Mesendoderm (in vitro differentiated cells): Measurements from ENCODE around the gene CLCA4.

Experiments
- DNase-seq: peaks from one replicate; pipeline ENCODE4 v3.0.0; 2013
- H2AK5ac ChIP-seq: 2 replicates; pipeline ENCODE4 v1.6.1; 2013; ENCODE audit warnings: low read length, inconsistent platforms
- H2BK120ac ChIP-seq: 2 replicates; pipeline ENCODE4 v1.6.1; 2013; ENCODE audit warnings: low read depth, mild to moderate bottlenecking, low read length, moderate library complexity, mixed read lengths
- H2BK15ac ChIP-seq: replicated peaks from 2 replicates; pipeline ENCODE4 v1.6.1; 2013; ENCODE audit warnings: low read depth, mild to moderate bottlenecking, moderate library complexity
- H2BK5ac ChIP-seq: 2 replicates; pipeline ENCODE4 v1.6.1; 2013; ENCODE audit warnings: low read length, inconsistent platforms
- H3K18ac ChIP-seq: 2 replicates; pipeline ENCODE4 v1.6.1; 2013; ENCODE audit warnings: mild to moderate bottlenecking, low read length, mixed read lengths
- H3K23ac ChIP-seq: one replicate; pipeline ENCODE4 v1.6.1; 2013; ENCODE audit warnings: low read length
- H3K27ac ChIP-seq: 2 replicates; pipeline ENCODE4 v1.5.1; 2013; ENCODE audit warnings: low read depth, mild to moderate bottlenecking, inconsistent platforms, low read length, moderate library complexity
- H3K27me3 ChIP-seq: 2 replicates; pipeline ENCODE4 v1.6.1; 2013; ENCODE audit warnings: low read length, control low read depth, mild to moderate bottlenecking, inconsistent platforms; ENCODE audit not compliant: insufficient read depth, poor library complexity
- H3K36me3 ChIP-seq: 2 replicates; pipeline ENCODE4 v1.6.1; 2013; ENCODE audit warnings: low read length, inconsistent platforms; ENCODE audit not compliant: control insufficient read depth, insufficient read depth
- H3K4ac ChIP-seq: one replicate; pipeline ENCODE4 v1.6.1; 2013; ENCODE audit warnings: low read depth, mild to moderate bottlenecking, low read length, moderate library complexity
- H3K4me1 ChIP-seq: 2 replicates; pipeline ENCODE4 v1.6.1; 2013; ENCODE audit warnings: low read depth, low read length, inconsistent platforms; ENCODE audit not compliant: control insufficient read depth
- H3K4me2 ChIP-seq: 2 replicates; pipeline ENCODE4 v1.6.1; 2013; ENCODE audit warnings: low read length
- H3K4me3 ChIP-seq: 2 replicates; pipeline ENCODE4 v1.5.1; 2013; ENCODE audit warnings: mild to moderate bottlenecking, low read length
- H3K56ac ChIP-seq: one replicate; pipeline ENCODE4 v1.6.1; 2013; ENCODE audit warnings: low read length
- H3K79me1 ChIP-seq: 2 replicates; pipeline ENCODE4 v1.6.1; 2013; ENCODE audit warnings: low read length, inconsistent platforms
- H3K79me2 ChIP-seq: 2 replicates; pipeline ENCODE4 v1.6.1; 2013; ENCODE audit warnings: mild to moderate bottlenecking, low read length; ENCODE audit not compliant: control insufficient read depth, insufficient read depth
- H3K9ac ChIP-seq: 2 replicates; pipeline ENCODE4 v1.6.1; 2013; ENCODE audit warnings: low read length, inconsistent platforms
- H4K5ac ChIP-seq: one replicate; pipeline ENCODE4 v1.6.1; 2013; ENCODE audit warnings: low read length
- H4K8ac ChIP-seq: one replicate; pipeline ENCODE4 v1.6.1; 2013; ENCODE audit warnings: low read depth, mild to moderate bottlenecking, control low read depth, low read length, moderate library complexity
- WGBS: extraction: QIAGEN DNeasy Blood & Tissue Kit; methylation state at CpG from one replicate; pipeline ENCODE4 v1.1.7; 2013; ENCODE audit warnings: low lambda C conversion rate, missing lambda C conversion rate; ENCODE audit not compliant: insufficient coverage; ENCODE audit errors: extremely low coverage; 5-methylcytosine and 5-hydroxymethylcytosine counted together

The CLCA4 gene

DNA sequence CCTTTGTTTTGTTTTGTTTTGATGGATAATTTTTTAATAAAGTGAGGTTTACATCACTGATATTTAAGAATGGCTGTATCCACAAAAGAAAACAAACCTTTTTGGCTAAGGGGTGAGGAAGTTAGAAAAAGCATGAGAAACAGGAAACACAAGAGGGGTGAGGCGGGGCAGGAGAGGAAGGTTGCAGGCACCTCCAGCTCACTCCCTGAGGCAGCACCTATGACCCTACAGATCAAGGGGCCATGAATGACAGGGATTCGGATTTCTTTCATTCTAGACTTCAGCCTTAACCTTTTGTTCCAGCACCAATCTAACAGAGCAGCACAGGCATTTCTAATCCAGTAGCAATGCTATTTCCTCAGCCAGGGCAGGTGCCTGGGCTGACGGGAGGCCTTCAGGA lies 4.4 kb downstream of the CLCA4 start:
- Histone ChIP-seq H2BK15ac (no peak overlapping the region), H3K56ac (no peak overlapping the region), H2BK120ac (no peak overlapping the region), H3K79me2 (no peaks in the 10 kb centered on the region), H3K79me1 (no peaks in the 10 kb centered on the region), H3K4ac (no peak overlapping the region), H3K4me2 (no peak overlapping the region), H3K4me1 (no peaks in the 10 kb centered on the region), H2BK5ac (no peak overlapping the region), H3K18ac (no peak overlapping the region), H4K8ac (no peak overlapping the region), H2AK5ac (no peak overlapping the region), H3K27me3 (no peaks in the 10 kb centered on the region), H3K27ac (no peak overlapping the region), H3K36me3 (no peaks in the 10 kb centered on the region), H4K5ac (no peak overlapping the region), H3K9ac (no peak overlapping the region), H3K23ac (no peak overlapping the region), H3K4me3 (no peak overlapping the region)
- DNase-seq: no peak
- no CpG with 5 or more reads among the region's 3 CpGs for WGBS

DNA sequence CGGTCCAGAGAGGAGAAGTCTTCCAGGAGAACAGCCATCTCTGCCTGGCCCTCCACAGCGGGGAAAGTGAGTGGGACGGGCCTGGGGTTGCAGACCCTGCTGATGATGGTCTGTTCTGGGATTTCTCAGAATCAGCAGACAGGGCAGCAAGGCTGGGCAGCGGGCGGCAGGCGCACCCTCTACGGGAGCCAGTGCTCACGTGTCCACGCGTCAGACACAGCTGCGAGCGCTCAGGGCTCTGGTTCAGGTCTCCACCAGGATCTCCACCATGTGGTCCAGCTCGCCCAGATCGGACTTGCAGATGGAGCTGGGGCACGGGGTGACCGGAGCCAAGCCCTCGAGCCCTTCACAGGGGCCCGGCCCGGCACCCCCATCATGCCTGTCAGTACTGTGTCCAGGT lies 5.5 kb downstream of the CLCA4 start:
- Histone ChIP-seq H3K4me2 (no peak overlapping the region), H3K79me1 (no peaks in the 10 kb centered on the region), H3K27me3 (no peaks in the 10 kb centered on the region), H3K4ac (no peak overlapping the region), H3K23ac (no peak overlapping the region), H2BK120ac (no peak overlapping the region), H3K79me2 (no peaks in the 10 kb centered on the region), H3K27ac (no peak overlapping the region), H2BK15ac (no peak overlapping the region), H2AK5ac (no peak overlapping the region), H2BK5ac (no peak overlapping the region), H3K4me1 (no peaks in the 10 kb centered on the region), H3K4me3 (no peak overlapping the region), H4K8ac (no peak overlapping the region), H4K5ac (no peak overlapping the region), H3K9ac (no peak overlapping the region), H3K36me3 (no peaks in the 10 kb centered on the region), H3K56ac (no peak overlapping the region), H3K18ac (no peak overlapping the region)
- no CpG with 5 or more reads among the region's 19 CpGs for WGBS
- no peak for DNase-seq

DNA sequence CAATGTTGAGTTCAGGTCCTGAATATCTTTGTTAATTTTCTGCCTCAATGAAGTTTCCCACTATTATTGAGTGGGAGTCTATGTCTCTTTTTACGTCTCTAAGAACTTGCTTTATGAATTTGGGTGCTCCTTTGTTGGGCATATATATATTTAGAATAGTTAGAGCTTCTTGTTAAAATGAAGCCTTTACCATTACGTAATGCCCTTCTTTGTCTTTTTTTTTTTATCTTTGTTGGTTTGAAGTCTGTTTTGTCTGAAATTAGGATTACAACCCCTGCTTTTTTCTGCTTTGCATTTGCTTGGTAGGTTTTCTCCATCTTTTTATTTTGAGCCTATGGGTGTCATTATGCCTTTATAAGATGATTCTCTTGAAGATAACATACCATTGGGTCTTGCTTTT lies 10.9 kb downstream of the CLCA4 start:
- Histone ChIP-seq H2BK120ac (no peak overlapping the region), H3K27ac (no peak overlapping the region), H2BK15ac (no peak overlapping the region), H3K23ac (no peak overlapping the region), H2BK5ac (no peak overlapping the region), H3K79me2 (no peaks in the 10 kb centered on the region), H3K4ac (no peak overlapping the region), H3K4me3 (no peak overlapping the region), H4K5ac (no peak overlapping the region), H3K9ac (no peak overlapping the region), H4K8ac (no peak overlapping the region), H2AK5ac (no peak overlapping the region), H3K27me3 (no peaks in the 10 kb centered on the region), H3K79me1 (no peaks in the 10 kb centered on the region), H3K56ac (no peak overlapping the region), H3K36me3 (no peaks in the 10 kb centered on the region), H3K4me2 (no peak overlapping the region), H3K4me1 (no peaks in the 10 kb centered on the region), H3K18ac (no peak overlapping the region)
- DNase-seq: no peak
- no CpG with 5 or more reads among the region's 2 CpGs for WGBS

DNA sequence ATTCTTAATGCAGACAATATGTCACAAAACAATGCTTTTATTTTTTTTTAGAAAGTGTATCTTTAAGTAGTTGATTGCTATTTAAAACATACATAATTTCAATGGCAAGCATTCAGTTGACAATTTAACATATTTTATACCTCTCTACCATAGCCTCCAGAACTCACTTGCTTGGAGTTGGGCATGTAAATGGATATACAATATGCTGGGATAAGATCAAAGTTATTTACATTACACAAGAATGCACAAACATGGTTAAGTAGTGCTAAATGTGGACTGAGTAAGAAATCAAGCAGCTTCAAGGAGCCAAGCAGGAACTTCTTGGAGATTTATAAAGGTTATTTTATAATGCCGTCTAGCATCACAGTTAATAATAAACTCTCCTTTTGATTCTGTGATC lies 17.0 kb downstream of the CLCA4 start:
- no peak overlapping the region for H3K9ac ChIP-seq
- H2BK15ac ChIP-seq: no peak overlapping the region
- H3K79me2 ChIP-seq: no peaks in the 10 kb centered on the region
- no peaks in the 10 kb centered on the region for H3K79me1 ChIP-seq
- no peak overlapping the region for H2AK5ac ChIP-seq
- H2BK5ac ChIP-seq: no peak overlapping the region
- no CpG with 5 or more reads among the region's 1 CpG for WGBS
- H3K4ac ChIP-seq: no peak overlapping the region
- H3K4me3 ChIP-seq: no peak overlapping the region
- no peaks in the 10 kb centered on the region for H3K27me3 ChIP-seq
- H3K4me1 ChIP-seq: no peaks in the 10 kb centered on the region
- H3K23ac ChIP-seq: no peak overlapping the region
- H3K36me3 ChIP-seq: no peaks in the 10 kb centered on the region
- H2BK120ac ChIP-seq: no peak overlapping the region
- H3K27ac ChIP-seq: no peak overlapping the region
- no peak overlapping the region for H3K56ac ChIP-seq
- no peak for DNase-seq
- no peak overlapping the region for H4K5ac ChIP-seq
- no peak overlapping the region for H3K4me2 ChIP-seq
- H3K18ac ChIP-seq: no peak overlapping the region
- H4K8ac ChIP-seq: no peak overlapping the region

DNA sequence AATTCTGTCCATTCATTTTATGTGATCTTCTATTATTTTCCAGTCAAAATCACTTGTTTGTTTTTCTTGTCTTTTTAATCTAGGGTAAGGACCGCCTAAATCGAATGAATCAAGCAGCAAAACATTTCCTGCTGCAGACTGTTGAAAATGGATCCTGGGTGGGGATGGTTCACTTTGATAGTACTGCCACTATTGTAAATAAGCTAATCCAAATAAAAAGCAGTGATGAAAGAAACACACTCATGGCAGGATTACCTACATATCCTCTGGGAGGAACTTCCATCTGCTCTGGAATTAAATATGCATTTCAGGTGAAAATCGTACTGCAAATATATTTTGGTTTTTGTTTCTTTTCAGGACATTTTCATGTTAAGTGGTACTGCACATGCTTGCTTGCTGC lies 20.5 kb downstream of the CLCA4 start:
- H2BK5ac ChIP-seq: no peak overlapping the region
- no peak overlapping the region for H4K5ac ChIP-seq
- H3K18ac ChIP-seq: no peak overlapping the region
- WGBS: no CpG with 5 or more reads among the region's 3 CpGs
- H3K56ac ChIP-seq: no peak overlapping the region
- no peaks in the 10 kb centered on the region for H3K79me1 ChIP-seq
- no peak overlapping the region for H2AK5ac ChIP-seq
- no peak overlapping the region for H4K8ac ChIP-seq
- no peak overlapping the region for H3K9ac ChIP-seq
- H3K27me3 ChIP-seq: no peaks in the 10 kb centered on the region
- no peak overlapping the region for H3K4me2 ChIP-seq
- no peak overlapping the region for H3K27ac ChIP-seq
- no peaks in the 10 kb centered on the region for H3K36me3 ChIP-seq
- H2BK120ac ChIP-seq: no peak overlapping the region
- no peak overlapping the region for H3K4ac ChIP-seq
- H3K4me3 ChIP-seq: no peak overlapping the region
- no peak for DNase-seq
- no peak overlapping the region for H2BK15ac ChIP-seq
- no peak overlapping the region for H3K23ac ChIP-seq
- H3K79me2 ChIP-seq: no peaks in the 10 kb centered on the region
- no peaks in the 10 kb centered on the region for H3K4me1 ChIP-seq

DNA sequence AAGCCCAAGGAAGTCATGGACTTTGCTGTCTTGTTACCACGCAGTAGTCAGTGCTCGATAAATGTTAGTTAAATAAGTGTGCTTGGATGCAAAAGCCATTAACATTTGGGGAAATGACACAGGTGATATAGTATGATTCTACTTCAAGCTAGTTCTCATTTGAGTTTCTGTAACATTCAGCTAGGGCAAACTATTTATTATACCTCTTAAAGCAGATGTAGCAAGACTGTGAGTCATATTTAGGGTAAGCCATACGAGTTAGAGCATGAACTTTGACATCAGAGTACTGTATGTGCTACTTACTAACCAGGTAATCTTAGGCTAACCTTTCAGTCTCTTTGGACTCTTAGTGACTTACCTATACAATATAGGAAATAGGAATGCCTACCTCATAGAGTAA lies 21.0 kb downstream of the CLCA4 start:
- no peak overlapping the region for H3K56ac ChIP-seq

More for the DNA sequence above, 21.0 kb downstream of the CLCA4 start:
- Histone ChIP-seq H4K8ac (no peak overlapping the region), H3K18ac (no peak overlapping the region), H3K79me2 (no peaks in the 10 kb centered on the region), H3K9ac (no peak overlapping the region), H3K4me3 (no peak overlapping the region), H3K4ac (no peak overlapping the region), H3K4me1 (no peaks in the 10 kb centered on the region), H2BK15ac (no peak overlapping the region), H2AK5ac (no peak overlapping the region), H3K27me3 (no peaks in the 10 kb centered on the region), H3K23ac (no peak overlapping the region), H3K4me2 (no peak overlapping the region), H3K27ac (no peak overlapping the region), H3K79me1 (no peaks in the 10 kb centered on the region), H4K5ac (no peak overlapping the region), H2BK5ac (no peak overlapping the region), H2BK120ac (no peak overlapping the region), H3K36me3 (no peaks in the 10 kb centered on the region)
- DNase-seq: no peak
- no CpG with 5 or more reads among the region's 3 CpGs for WGBS
